Gastrocnemius medialis (tissue), 4 donors: ENCODE measurements around the gene MLLT11.

Experiments used
- CTCF ChIP-seq, 5 experiments: fragments of 450-650 bp in 3 of 5; fragments of 200-600 bp in 2 of 5; sonication (generic) in 2 of 5; IDR thresholded peaks in 4 of 5; conservative IDR thresholded peaks in 1 of 5; 1 replicate in 4 of 5; 2 replicates in 1 of 5; pipeline ENCODE4 v1.5.1; 2016 to 2019; ENCODE audit warnings: antibody characterized with exemption in 5 of 5, mild to moderate bottlenecking in 3 of 5, moderate library complexity in 3 of 5
- POLR2A ChIP-seq, 2 donors: fragments of 450-650 bp; IDR thresholded peaks; one replicate each; pipeline ENCODE4 v1.6.1; 2017; ENCODE audit warnings: antibody characterized with exemption in 2 of 2, mild to moderate bottlenecking in 2 of 2, moderate library complexity in 2 of 2

- no peak for TF ChIP-seq POLR2A (IDR thresholded peaks at IDR 0.05)
- TF ChIP-seq CTCF (IDR thresholded peaks at IDR 0.05 in 4 of 5, conservative IDR thresholded peaks at IDR 0.05 in 1 of 5): no peak
These were observed 10.0 kb upstream of the MLLT11 start for GRCh38 chr1:151050051-151050688.
